Measurements from ENCODE around the gene ZNF621.
"Not testable (repeated sequence)": the region's sequence is repeated elsewhere in the genome, so short reads cannot be mapped to it uniquely, and the experiment has no call there.

ZNF621 gene

DNA sequence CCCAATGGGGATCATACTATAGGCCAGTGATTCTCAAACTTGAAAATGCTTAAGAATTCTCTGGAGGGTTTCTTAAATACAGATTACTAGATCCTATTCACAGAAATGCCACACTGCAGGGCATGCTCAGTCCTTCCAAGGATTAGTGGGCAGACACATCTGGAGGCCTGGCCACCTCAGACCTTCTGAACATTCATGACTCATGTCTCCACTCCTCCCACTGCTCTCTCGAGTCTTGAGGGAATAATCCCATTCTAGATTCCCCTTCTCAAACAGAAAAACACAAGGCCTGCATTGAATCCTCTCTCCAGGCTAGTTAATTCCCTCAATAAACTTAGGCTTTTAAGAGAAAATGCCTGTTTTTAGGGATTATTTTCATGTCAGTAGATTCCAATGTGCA is 22.1 kb downstream of the ZNF621 start:
- DNase-seq (ENCODE audit: low spot score), result no peak

DNA sequence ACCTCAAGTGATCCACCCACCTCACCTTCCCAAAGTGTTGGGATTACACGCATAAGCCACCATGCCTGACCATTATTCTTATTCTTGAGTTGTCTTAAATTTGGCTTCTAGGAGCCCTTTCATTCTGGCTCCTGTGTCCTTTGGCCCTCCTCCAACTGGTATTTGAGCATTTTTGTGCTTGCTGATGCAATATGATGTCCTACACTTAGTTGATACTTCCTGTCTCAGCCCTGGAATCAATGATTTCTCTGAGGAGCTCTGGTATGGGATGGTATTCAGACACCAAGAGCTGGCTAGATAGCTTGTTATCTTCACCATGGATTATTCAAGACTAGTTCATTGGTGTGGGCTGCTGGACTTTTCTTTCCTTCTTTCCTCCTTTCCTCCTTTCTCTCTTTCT is 25.4 kb downstream of the ZNF621 start:
- no peak for DNase-seq (ENCODE audit: low spot score)

DNA sequence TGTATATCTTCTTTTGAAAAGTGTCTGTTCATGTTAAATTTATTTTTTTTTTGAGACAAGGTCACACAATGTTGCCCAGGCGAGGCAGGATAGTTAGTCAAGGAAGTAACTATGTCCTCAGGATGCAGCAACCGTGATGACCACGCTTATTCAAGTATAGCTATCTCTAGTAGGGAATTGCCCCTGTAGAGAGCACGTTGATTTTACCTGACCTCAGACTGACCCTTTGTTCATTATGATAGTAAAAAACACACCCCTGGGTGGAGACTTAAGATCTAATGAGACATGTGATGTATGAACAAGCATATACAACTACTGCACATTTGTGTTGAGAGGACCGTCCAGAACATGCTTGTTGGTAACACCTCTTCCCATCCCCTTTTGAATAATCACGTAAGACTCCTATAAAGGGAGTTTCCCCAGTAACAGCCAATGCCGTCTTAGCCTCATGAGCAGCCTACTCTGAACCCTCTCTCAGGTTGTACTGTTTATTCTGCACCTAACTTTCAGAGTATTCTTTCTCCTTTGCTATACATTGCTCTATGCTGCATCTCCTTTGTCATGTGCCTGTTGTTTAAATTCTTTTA is 32.9 kb downstream of the ZNF621 start:
- no peak for DNase-seq (ENCODE audit: low spot score)

DNA sequence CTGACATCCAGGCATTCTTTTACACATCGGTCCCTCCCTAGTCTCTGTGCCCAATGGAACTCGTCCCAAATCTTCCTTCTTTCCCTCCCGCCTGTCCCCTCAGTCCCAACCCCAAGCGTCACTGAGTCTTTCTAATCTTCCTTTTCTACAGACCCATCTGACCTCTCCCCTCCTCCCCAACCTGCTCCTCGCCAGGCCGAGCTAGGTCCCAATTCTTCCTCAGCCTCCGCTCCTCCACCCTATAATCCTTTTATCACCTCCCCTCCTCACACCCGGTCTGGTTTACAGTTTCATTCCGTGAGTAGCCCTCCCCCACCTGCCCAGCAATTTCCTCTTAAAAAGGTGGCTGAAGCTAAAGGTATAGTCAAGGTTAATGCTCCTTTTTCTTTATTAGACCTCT is 37.7 kb downstream of the ZNF621 start:
- not testable (repeated sequence) for DNase-seq (ENCODE audit: low spot score)

DNA sequence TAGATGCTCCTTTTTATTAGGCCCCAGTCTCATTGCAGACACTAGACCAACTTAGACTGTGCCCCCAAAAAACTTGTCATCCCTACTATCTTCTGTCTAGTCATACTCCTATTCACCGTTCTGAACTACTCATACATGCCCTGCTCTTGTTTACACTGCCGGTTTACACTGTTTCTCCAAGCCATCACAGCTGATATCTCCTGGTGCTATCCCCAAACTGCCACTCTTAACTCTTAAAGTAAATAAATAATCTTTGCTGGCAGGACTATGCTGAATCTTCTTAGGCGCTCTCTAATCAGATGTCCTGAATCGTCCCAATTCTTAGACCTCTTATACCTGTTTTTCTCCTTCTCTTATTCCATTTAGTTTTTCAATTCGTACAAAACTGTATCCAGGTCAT is 40.9 kb downstream of the ZNF621 start:
- DNase-seq (ENCODE audit: low spot score), result not testable (repeated sequence)

DNA sequence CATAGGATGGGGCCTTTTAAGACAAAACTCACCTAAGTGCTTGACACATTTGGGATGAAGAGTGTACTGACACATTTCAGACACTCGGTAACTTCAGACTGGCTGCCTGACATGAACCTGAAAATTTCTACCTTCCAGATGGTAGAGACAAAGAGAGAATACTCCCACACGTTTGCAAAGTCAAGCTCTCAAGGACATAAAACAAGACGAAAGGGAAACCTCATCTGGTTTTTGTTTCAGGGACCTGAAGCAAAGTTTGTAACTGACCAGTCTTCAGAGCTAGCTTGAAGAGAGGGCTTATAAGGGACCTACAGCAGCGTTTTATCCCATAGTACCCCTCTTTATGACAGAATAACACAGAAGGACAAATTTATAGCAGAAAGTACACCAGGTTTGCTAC is 41.9 kb downstream of the ZNF621 start:
- no peak for DNase-seq (ENCODE audit: low spot score)

DNA sequence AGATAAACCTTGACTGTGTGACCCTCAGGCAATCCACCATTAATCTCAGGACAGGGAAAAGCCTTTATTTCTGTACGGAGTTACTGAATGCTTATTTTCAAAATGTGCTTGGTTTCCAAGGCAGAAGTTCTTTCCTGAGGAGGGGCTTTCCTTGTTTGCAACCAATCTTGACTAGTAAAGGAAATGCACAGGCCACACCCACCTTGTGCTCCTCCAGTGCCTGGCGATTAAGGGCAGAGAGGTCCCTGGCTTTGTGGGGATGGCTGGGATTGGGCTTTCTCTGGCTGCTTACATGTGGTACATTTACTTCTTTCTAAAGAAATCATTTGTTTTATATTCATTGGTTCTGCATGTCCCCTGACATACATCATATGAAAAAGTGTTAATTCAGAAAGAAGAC is 47.8 kb downstream of the ZNF621 start:
- no peak for DNase-seq (ENCODE audit: low spot score)

DNA sequence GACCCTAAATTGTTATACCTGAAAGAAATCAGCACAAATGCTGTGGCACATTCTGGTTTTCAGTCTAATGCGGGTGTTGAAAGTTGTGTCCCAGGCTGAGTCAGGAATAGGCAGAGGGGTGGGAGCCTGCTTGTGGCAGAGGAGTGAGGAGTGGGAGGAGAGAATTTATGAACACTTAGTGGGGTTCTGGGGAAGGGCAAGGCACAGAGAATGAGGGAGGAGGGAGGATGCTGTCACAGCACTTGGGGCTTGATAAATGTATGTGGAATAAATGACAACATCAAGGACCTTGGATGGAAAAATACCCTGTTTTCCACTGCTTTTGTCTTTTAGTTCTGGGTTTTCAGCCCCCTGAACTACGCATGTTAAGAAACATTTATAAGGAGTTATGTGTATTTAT is 49.3 kb downstream of the ZNF621 start:
- no peak for DNase-seq (ENCODE audit: low spot score)

DNA sequence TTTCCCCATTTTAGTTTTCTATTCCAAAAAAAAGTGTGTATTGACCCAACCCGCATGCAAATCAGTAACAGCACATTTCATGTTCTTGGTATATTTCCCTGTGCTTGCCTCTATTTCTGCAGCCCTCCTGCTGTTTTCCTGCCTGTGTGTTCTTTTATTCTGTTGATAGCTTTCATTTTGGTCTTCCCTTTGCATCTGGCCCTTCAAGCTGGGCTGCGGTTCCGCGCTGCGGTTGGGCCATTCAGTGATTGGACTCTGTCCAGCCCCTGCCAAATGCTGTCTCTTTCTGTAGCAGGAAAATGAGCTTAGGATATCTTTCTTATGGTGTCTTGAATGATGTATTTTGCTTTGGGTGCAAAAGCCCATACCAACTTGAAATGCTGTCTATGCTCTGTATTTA is 49.9 kb downstream of the ZNF621 start:
- peak; percentile 11 for DNase-seq (ENCODE audit: low spot score)

DNA sequence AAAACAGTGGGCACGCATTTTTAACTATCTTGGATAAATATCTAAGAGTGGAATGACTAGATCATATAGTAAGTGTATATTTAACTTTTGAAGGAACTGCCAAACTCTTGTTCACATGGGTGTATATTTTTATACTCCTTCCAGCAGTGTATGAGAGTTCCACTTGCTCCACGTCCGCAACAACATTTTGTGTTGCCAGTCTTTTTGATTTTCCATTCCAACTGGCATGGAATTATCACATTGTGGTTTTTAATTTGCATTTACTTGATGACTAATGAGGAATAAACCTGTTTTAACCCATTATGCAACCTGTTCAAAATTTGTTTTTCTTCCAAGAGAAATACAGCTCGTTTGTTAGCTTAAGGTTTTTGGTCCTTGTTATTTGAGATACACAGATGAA is 51.6 kb downstream of the ZNF621 start:
- DNase-seq (ENCODE audit: low spot score), result no peak

DNA sequence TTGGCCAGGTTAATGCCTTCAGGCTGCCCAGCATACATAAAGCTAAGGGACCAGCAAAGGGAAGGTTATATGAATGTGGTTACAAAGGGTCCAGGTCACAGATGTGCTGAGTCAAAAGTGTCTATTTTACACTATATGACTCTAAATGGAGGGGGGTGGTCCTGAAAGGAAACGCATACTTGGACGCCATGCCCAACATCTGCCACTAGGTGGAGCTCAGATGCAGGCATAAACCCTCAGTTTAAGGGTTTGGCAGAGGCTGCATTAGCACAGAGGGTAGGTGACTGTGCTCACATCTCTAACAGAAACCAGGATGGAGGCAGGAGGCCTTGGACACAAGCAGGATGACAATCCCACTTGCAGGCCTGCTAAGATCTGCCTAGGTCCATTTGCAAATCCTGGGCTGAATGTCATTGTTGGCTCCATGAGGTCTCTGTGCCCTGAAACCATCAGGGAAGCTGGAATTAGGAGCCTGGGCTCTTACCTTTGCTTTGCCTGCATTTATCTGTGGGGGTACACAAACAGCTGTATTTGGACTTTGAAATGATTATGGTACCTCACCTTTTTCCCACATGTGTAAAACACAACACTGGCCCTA is 55.8 kb downstream of the ZNF621 start:
- peak; percentile 43 for DNase-seq (ENCODE audit: low spot score)

DNA sequence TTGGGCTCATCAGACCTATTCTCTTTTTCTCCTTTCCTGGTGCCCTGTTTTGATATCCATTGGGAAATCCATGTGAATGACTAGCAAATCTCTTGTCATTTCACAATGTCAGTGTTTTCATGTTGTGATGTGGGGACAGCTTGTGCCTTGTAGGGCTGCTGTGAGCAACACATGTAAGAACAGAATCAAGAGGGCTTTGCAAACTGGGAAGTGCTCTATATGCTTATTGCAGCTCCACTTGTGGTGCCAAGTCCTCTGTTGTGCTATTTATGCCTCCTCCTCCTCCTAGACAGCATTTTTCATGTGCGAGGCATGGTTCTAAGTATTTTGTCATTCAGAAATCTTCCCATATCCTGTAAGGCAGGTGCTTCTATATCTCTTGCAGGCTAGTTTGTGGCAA is 56.4 kb downstream of the ZNF621 start:
- no peak for DNase-seq (ENCODE audit: low spot score)

DNA sequence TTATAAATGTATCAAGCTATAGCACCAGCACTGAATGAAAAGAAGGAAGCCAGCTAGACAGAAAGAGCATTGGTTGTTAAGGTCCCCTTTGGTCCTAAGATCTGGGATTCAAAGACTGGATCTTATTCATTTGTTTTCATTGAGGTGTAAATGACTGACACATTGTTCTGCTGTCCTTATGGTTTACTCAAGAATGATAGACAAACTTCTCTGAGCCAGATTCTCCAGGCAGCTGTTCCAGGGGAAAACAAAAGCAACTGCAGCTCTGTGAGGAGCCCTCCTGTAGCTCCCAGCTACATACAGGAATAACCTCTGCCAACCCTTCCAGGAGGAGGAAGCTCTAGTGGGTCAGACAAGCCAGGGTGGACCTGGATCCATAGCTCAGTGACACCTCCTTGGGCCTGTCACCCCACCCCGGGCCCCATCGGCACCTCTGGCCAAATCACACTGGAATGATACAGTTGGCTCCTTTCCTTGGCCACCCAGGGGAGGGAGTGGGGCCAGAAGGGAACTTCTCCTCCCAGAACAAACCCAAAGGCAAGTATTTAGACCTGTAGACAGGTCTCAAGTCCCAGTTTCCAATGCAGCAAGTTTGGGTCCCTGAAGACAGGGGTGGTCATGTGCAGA is 57.8 kb downstream of the ZNF621 start:
- no peak for DNase-seq (ENCODE audit: low spot score)

DNA sequence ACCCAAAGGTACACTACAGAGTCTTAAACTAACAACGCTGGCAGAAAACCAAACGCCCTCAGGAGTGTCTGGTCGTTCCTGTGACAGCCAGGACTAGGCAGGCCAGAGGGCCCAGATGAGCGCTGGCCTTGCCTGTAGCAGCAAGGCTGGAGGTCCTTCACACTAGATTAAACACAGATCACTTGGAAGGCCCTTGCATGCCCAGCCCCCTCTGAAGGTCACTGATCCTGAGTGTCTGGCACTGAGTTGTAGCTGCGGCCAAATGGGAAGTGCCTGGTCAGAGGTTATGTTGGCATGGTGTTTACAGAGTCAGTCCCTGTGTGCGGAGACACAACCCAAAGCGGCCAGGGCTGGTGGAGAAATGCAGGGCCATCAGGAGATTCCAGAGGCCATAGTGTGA is 58.9 kb downstream of the ZNF621 start:
- no peak for DNase-seq (ENCODE audit: low spot score)

DNA sequence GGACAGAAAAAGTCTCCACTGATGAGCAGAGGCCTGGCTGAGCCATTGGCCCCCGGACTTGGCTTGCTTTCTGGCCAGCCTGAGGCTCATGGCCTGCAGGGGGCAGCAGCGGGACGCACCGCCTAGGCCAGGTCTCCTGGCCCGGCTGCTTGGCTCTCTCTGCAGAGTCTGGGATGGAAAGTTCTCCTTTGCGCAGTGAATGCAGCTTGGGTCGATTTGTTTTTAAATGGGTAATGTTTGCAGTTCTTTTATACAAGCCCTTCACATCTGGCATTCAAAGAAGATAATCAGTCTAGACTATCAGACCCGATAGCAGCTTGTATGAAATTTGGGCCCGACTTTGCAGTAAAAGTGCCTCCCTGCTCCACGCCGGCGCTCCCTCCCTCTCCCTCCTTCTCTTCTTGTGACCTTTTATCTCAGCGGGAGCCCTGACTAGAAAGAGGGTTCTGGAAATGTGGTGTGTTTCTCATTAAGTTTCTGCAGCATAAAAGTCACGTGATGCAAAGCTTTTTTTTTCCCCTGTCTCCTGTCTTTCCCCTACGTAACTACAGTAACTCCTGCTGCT is 59.9 kb downstream of the ZNF621 start:
- DNase-seq (ENCODE audit: low spot score), result peak; percentile 81

DNA sequence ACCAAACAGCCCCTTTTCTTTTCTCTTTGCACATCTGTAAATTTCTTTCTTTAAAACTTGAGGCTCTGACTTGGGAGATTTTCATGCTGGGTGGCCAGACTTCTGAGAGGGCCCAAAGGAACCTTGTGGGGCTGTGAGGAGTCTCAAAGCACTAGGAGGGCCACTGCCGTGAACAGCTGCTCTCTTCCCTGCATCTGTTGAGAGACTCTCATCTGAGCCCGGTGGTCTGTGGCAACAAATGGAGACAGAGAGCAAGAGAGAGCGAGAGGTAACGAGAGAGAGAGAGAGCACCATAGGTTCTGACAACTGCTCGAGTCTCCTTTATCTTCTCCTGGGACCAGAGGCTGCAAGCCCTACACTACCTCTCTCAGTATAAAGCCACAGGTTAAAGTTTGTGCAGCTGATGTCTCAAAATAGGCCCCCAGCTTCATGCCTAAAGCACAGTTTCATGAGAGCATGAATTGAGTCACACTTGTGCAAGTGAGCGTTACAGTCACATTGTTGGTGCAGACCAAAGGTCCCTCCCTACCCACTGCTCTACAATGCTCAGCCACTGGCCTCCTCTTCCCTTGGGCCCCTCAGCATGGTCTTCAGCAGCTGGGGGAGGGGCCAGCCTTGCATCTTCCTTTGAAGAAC is 60.7 kb downstream of the ZNF621 start:
- DNase-seq (ENCODE audit: low spot score), result no peak

DNA sequence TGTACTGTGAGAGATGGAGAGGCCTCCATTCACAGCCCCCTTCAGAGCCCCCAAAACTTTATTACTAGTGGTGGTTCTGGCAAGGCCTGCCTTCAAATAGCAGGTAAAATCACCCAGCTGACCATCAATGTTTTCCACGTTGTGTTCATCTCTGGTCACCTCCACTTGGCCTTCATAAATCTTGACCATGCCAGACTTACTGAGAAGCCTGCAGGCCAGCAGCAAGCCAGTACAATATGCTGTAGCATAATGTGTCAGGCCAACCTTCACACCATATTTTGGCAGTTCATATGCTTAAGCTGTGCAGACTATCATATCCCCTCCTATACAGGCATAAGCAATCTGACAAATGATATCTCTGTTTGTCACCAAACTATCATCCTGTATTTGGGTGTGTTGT is 62.1 kb downstream of the ZNF621 start:
- DNase-seq (ENCODE audit: low spot score), result no peak

DNA sequence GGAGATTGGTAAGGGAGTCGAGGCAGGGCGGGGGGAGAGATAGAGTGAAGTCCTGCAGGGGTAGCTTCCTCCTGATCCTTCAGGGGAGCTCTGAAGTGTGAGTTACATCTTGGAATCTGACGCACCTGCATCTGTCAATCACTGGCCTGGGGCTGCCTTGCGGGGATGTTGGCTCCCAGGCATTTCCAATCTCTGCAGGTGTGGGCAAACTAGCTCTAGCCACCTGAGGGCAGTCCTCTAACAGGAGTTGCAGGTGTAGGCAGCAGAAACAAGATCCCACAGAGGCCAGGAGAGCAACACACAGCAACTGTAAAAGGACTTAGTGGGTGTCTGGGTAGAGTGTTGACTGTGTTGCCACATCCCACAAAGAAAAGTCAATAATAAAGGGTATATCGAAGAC is 63.6 kb downstream of the ZNF621 start:
- DNase-seq (ENCODE audit: low spot score), result no peak

Measured in globus pallidus (tissue), 1 donor.